Measurements from ENCODE around the gene BRF1.

Gene BRF1

GRCh38 chr14:105209091-105209490, 91.7 kb downstream of the BRF1 start:
- DNase-seq (ENCODE audit: low spot score), result no peak

GRCh38 chr14:105208738-105209075, 92.1 kb downstream of the BRF1 start:
- no peak for DNase-seq (ENCODE audit: low spot score)

GRCh38 chr14:105207996-105208737, 92.6 kb downstream of the BRF1 start:
- DNase-seq (ENCODE audit: low spot score), result no peak

- no peak for DNase-seq (ENCODE audit: low spot score)
These were observed 93.3 kb downstream of the BRF1 start for GRCh38 chr14:105207460-105207901.

GRCh38 chr14:105206873-105207272, 93.9 kb downstream of the BRF1 start:
- no peak for DNase-seq (ENCODE audit: low spot score)

- DNase-seq (ENCODE audit: low spot score), result no peak
These were observed 95.1 kb downstream of the BRF1 start for GRCh38 chr14:105205673-105206208.

- no peak for DNase-seq (ENCODE audit: low spot score)
These were observed 95.7 kb downstream of the BRF1 start for GRCh38 chr14:105204931-105205672.

GRCh38 chr14:105204206-105204930, 96.4 kb downstream of the BRF1 start:
- DNase-seq (ENCODE audit: low spot score), result no peak

- no peak for DNase-seq (ENCODE audit: low spot score)
These were observed 97.1 kb downstream of the BRF1 start for GRCh38 chr14:105203701-105204100.

GRCh38 chr14:105203057-105203531, 97.7 kb downstream of the BRF1 start:
- DNase-seq (ENCODE audit: low spot score), result peak; percentile 89

GRCh38 chr14:105201925-105202513, 98.8 kb downstream of the BRF1 start:
- no peak for DNase-seq (ENCODE audit: low spot score)

GRCh38 chr14:105201156-105201924, 99.5 kb downstream of the BRF1 start:
- DNase-seq (ENCODE audit: low spot score), result no peak

- no peak for DNase-seq (ENCODE audit: low spot score)
These were observed 100.2 kb downstream of the BRF1 start for GRCh38 chr14:105200641-105201040.

GRCh38 chr14:105200074-105200473, 100.7 kb downstream of the BRF1 start:
- no peak for DNase-seq (ENCODE audit: low spot score)

GRCh38 chr14:105199093-105199492, 101.7 kb downstream of the BRF1 start:
- DNase-seq (ENCODE audit: low spot score), result no peak

- no peak for DNase-seq (ENCODE audit: low spot score)
These were observed 102.2 kb downstream of the BRF1 start for GRCh38 chr14:105198588-105198987.

- no peak for DNase-seq (ENCODE audit: low spot score)
These were observed 103.6 kb downstream of the BRF1 start for GRCh38 chr14:105197211-105197641.

- DNase-seq (ENCODE audit: low spot score), result no peak
These were observed 104.4 kb downstream of the BRF1 start for GRCh38 chr14:105196265-105196960.

- no peak for DNase-seq (ENCODE audit: low spot score)
These were observed 105.1 kb downstream of the BRF1 start for GRCh38 chr14:105195522-105196264.

- no peak for DNase-seq (ENCODE audit: low spot score)
These were observed 105.8 kb downstream of the BRF1 start for GRCh38 chr14:105195051-105195450.
